ENCODE results near the gene CLMP. TPM values are rescaled to one million over a fixed set of nuclear protein-coding genes. Genes with fewer than 3 reads are reported as not detected.

CLMP gene
- total and polyA plus RNA-seq, 2 donors: 0.80 to 1.1 TPM

DNA sequence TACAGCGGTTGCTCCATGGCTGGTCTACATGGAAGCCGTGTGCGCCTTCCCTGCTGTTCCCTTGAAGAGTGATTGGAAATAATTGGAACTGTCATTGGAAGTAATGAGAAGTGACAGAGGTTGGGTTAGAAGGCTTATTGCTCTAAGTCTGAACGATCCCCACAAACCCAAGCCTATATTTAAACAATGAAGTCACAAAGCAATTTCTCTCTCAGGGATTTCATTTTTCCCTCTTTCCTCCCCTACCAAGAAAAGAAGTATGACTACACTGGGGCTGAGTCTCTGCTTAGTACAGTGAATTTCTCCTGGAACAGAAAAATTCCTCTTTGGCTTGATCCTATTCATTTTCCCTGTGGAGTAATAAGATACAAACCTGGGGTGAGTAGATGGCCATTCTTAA, 7.8 kb downstream of the CLMP start:
- 97% methylated on average over 4 of the region's 4 CpGs for WGBS
- peaks cover 10 to 62% of the 10 kb centered on the region in 2 donors for H3K27me3 ChIP-seq (ENCODE audit: control insufficient read depth in 2 of 2, insufficient read depth in 1 of 2, low read length in 1 of 2)
- no peak overlapping the region for H3K27ac ChIP-seq (ENCODE audit: low read depth in 1 of 2, low read length in 1 of 2)

DNA sequence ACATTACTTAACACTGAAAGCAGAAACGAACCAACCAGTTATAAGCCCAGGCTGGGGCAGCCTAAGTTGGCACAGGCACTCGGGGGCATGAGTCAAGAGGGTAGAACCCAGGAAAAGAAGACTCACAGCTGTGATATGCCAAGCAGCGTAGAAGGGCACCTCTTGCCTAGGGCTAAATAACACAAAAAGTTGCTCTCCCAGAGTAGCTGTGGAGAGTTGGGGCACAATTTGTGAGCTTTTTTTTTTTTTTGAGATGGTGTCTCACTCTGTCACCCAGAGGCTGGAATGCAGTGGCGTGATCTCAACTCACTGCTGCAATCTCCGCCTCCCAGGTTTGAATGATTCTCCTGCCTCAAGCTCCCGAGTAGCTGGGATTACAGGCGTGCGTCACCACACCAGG, 8.8 kb downstream of the CLMP start:
- Histone ChIP-seq H3K4me1 (ENCODE audit: control insufficient read depth in 2 of 2, insufficient read depth in 2 of 2, low read length in 2 of 2) (no peaks in the 10 kb centered on the region), H3K4me3 (ENCODE audit: low read length in 2 of 2) (no peak overlapping the region), H3K9me3 (ENCODE audit: control insufficient read depth in 2 of 2, insufficient read depth in 1 of 2, low read length in 1 of 2) (no peaks in the 10 kb centered on the region), H3K27me3 (ENCODE audit: control insufficient read depth in 2 of 2, insufficient read depth in 1 of 2, low read length in 1 of 2) (peaks cover 8 to 57% of the 10 kb centered on the region in 2 donors), H3K36me3 (ENCODE audit: control insufficient read depth in 2 of 2, insufficient read depth in 2 of 2, low read length in 1 of 2) (no peaks in the 10 kb centered on the region), H3K27ac (ENCODE audit: low read depth in 1 of 2, low read length in 1 of 2) (no peak overlapping the region)
- DNase-seq (ENCODE audit: low read depth in 6 of 9, low spot score in 9 of 9): no peak
- WGBS: 97% methylated on average over 8 of the region's 8 CpGs

More for the DNA sequence above, 7.8 kb downstream of the CLMP start:
- H3K4me3 ChIP-seq (ENCODE audit: low read length in 2 of 2): no peak overlapping the region
- DNase-seq (ENCODE audit: low read depth in 6 of 9, low spot score in 9 of 9): no peak
- H3K36me3 ChIP-seq (ENCODE audit: control insufficient read depth in 2 of 2, insufficient read depth in 2 of 2, low read length in 1 of 2): no peaks in the 10 kb centered on the region
- H3K9me3 ChIP-seq (ENCODE audit: control insufficient read depth in 2 of 2, insufficient read depth in 1 of 2, low read length in 1 of 2): no peaks in the 10 kb centered on the region
- peaks cover under 1 to 6% of the 10 kb centered on the region in 2 donors for H3K4me1 ChIP-seq (ENCODE audit: control insufficient read depth in 2 of 2, insufficient read depth in 2 of 2, low read length in 2 of 2)

DNA sequence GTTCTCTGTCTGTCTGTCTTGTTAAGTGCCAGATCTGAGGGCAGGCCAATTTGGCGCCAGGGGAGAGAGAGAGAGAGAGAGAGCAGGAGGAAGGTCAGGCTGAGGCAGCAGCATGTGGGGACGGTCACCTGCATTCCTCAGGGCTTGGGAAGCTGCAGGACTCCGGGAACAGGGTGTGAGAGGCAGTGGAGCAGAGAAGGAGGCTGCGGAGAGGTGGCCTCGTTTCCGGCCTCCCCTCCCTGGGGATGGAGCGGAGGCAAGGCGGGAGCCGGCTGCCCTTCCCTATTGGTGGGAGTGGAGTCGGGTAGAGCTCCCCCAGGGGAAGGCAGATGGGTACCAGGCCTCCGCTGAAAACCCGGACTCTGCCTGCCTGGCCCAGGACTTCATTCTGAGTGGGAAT, 9.7 kb downstream of the CLMP start:
- Histone ChIP-seq H3K36me3 (ENCODE audit: control insufficient read depth in 2 of 2, insufficient read depth in 2 of 2, low read length in 1 of 2) (no peaks in the 10 kb centered on the region), H3K4me1 (ENCODE audit: control insufficient read depth in 2 of 2, insufficient read depth in 2 of 2, low read length in 2 of 2) (no peaks in the 10 kb centered on the region), H3K4me3 (ENCODE audit: low read length in 2 of 2) (no peak overlapping the region), H3K9me3 (ENCODE audit: control insufficient read depth in 2 of 2, insufficient read depth in 1 of 2, low read length in 1 of 2) (no peaks in the 10 kb centered on the region), H3K27me3 (ENCODE audit: control insufficient read depth in 2 of 2, insufficient read depth in 1 of 2, low read length in 1 of 2) (peaks cover 8 to 56% of the 10 kb centered on the region in 2 donors), H3K27ac (ENCODE audit: low read depth in 1 of 2, low read length in 1 of 2) (no peak overlapping the region)
- DNase-seq (ENCODE audit: low read depth in 6 of 9, low spot score in 9 of 9): no peak
- 90% methylated on average over 12 of the region's 12 CpGs for WGBS

DNA sequence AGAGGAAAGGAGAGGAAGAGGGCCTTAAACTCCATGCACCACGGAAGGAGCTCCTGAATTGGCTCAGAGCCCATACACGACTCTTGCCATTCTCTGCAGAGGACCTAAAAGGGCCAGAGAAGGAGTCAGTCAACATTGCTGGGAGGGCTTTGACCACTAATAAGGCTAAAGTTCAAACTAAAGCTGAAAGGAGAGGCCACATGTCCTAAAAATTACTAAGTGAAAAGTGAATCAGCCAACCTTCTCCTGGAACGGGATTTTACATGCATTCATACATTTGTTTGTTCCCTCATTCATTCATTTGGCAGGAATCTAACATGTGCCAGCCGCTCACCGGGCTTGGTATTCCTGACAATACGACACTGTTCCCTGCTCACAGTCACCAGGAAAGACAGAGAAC, 10.5 kb downstream of the CLMP start:
- 87% methylated on average over 6 of the region's 6 CpGs for WGBS
- no peak for DNase-seq (ENCODE audit: low read depth in 6 of 9, low spot score in 9 of 9)
- Histone ChIP-seq H3K36me3 (ENCODE audit: control insufficient read depth in 2 of 2, insufficient read depth in 2 of 2, low read length in 1 of 2) (no peaks in the 10 kb centered on the region), H3K27me3 (ENCODE audit: control insufficient read depth in 2 of 2, insufficient read depth in 1 of 2, low read length in 1 of 2) (peaks cover 8 to 50% of the 10 kb centered on the region in 2 donors), H3K27ac (ENCODE audit: low read depth in 1 of 2, low read length in 1 of 2) (no peak overlapping the region), H3K4me3 (ENCODE audit: low read length in 2 of 2) (no peak overlapping the region), H3K4me1 (ENCODE audit: control insufficient read depth in 2 of 2, insufficient read depth in 2 of 2, low read length in 2 of 2) (no peaks in the 10 kb centered on the region), H3K9me3 (ENCODE audit: control insufficient read depth in 2 of 2, insufficient read depth in 1 of 2, low read length in 1 of 2) (peaks cover 0 to 2% of the 10 kb centered on the region in 2 donors)

DNA sequence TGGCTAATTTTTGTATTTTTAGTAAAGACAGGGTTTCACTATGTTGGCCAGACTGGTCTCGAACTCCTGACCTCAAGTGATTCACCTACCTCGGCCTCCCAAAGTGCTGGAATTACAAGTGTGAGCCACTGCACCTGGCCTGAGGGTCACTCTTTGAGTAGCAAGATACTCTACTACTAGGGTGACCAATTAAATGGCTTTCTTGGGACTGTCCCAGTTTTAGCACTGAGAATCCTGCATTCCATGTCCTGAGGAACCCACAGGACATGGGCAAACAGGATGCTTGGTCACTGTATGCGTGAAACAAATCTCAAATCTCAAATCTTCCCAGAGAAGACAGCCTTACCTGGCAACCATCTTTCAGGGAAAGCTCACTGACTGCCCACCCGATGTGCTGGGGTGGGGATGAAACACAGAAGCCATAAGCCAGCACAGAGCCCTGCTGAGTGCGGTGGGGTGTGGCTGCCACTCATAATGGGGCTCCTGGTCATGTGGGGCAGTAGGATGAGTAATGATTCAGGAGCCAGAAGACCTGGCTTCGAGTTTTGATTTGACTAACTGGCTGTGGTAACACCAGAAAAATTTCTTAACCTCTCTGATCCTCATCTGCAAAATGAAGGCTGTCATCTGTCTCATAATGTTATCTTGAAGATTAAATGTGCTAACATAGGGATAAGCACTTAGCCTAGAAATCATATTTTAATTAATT, 11.5 kb downstream of the CLMP start:
- Histone ChIP-seq H3K4me1 (ENCODE audit: control insufficient read depth in 2 of 2, insufficient read depth in 2 of 2, low read length in 2 of 2) (no peaks in the 10 kb centered on the region), H3K4me3 (ENCODE audit: low read length in 2 of 2) (no peak overlapping the region), H3K27me3 (ENCODE audit: control insufficient read depth in 2 of 2, insufficient read depth in 1 of 2, low read length in 1 of 2) (peaks cover 8 to 45% of the 10 kb centered on the region in 2 donors), H3K36me3 (ENCODE audit: control insufficient read depth in 2 of 2, insufficient read depth in 2 of 2, low read length in 1 of 2) (no peaks in the 10 kb centered on the region), H3K9me3 (ENCODE audit: control insufficient read depth in 2 of 2, insufficient read depth in 1 of 2, low read length in 1 of 2) (peaks cover 0 to 3% of the 10 kb centered on the region in 2 donors), H3K27ac (ENCODE audit: low read depth in 1 of 2, low read length in 1 of 2) (no peak overlapping the region)
- 92% methylated on average over 6 of the region's 6 CpGs for WGBS
- DNase-seq (ENCODE audit: low read depth in 6 of 9, low spot score in 9 of 9): no peak

DNA sequence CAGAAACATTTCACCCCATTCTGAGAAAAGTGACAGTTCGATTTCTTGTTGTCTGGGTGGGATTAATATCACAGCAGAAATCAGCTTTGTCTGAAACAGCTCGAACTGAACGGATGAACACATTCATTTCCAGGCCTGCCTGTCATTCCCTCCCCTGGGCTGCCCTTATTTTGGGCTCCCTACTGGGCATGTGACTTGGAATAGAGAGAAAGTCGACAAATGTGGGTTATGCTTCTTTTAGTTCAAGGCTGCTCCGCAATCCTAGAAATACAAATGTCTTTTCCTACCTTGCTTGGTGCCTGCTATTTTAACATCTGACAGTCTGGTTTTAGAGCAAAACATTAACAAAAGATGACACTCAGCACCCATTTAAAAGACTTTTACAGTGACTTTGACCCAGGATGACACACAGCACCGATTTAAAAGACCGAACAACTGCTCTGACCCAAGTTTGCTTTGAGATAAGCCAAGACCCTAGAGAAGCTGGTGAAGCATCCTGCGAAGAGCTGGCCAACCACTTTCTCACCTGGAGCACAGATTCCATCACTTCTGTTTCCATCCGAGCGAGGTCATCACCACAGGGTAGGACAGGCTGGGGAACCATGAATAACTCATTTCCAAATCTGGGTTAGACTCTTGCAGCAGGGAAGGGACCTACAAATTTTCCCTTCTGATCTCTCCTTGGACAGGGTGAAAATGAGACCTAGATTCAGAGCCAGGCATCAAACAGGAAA, 13.1 kb downstream of the CLMP start:
- H3K4me1 ChIP-seq (ENCODE audit: control insufficient read depth in 2 of 2, insufficient read depth in 2 of 2, low read length in 2 of 2): no peaks in the 10 kb centered on the region
- peaks cover 0 to 3% of the 10 kb centered on the region in 2 donors for H3K9me3 ChIP-seq (ENCODE audit: control insufficient read depth in 2 of 2, insufficient read depth in 1 of 2, low read length in 1 of 2)
- no peak for DNase-seq (ENCODE audit: low read depth in 6 of 9, low spot score in 9 of 9)
- no peak overlapping the region for H3K27ac ChIP-seq (ENCODE audit: low read depth in 1 of 2, low read length in 1 of 2)
- 97% methylated on average over 10 of the region's 10 CpGs for WGBS
- H3K4me3 ChIP-seq (ENCODE audit: low read length in 2 of 2): no peak overlapping the region
- no peaks in the 10 kb centered on the region for H3K36me3 ChIP-seq (ENCODE audit: control insufficient read depth in 2 of 2, insufficient read depth in 2 of 2, low read length in 1 of 2)
- H3K27me3 ChIP-seq (ENCODE audit: control insufficient read depth in 2 of 2, insufficient read depth in 1 of 2, low read length in 1 of 2): peaks cover 0 to 29% of the 10 kb centered on the region in 2 donors

DNA sequence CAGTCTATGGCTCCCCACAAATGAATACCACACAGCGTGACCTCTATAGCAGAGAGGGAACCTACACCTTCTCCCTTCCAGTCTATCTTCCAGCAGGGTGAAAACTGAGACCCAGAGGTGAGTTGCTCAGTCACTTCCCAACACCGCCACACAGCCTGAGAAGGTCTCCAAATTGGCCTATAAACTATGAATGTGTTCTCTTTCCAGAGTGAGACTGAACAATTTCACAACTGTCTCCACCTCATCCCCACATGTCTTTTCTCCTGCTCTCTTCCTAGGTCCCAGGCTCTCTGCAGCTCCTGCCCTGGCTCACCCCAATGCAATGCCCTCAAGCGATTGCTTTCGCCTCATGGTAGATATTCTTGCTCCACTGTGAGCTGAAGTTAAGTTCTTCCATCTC, 14.0 kb downstream of the CLMP start:
- H3K9me3 ChIP-seq (ENCODE audit: control insufficient read depth in 2 of 2, insufficient read depth in 1 of 2, low read length in 1 of 2): peaks cover 0 to 3% of the 10 kb centered on the region in 2 donors
- peaks cover 0 to 20% of the 10 kb centered on the region in 2 donors for H3K27me3 ChIP-seq (ENCODE audit: control insufficient read depth in 2 of 2, insufficient read depth in 1 of 2, low read length in 1 of 2)
- H3K4me1 ChIP-seq (ENCODE audit: control insufficient read depth in 2 of 2, insufficient read depth in 2 of 2, low read length in 2 of 2): no peaks in the 10 kb centered on the region
- DNase-seq (ENCODE audit: low read depth in 6 of 9, low spot score in 9 of 9): no peak
- H3K27ac ChIP-seq (ENCODE audit: low read depth in 1 of 2, low read length in 1 of 2): no peak overlapping the region
- no peak overlapping the region for H3K4me3 ChIP-seq (ENCODE audit: low read length in 2 of 2)
- H3K36me3 ChIP-seq (ENCODE audit: control insufficient read depth in 2 of 2, insufficient read depth in 2 of 2, low read length in 1 of 2): no peaks in the 10 kb centered on the region
- WGBS: 96% methylated on average over 4 of the region's 4 CpGs

DNA sequence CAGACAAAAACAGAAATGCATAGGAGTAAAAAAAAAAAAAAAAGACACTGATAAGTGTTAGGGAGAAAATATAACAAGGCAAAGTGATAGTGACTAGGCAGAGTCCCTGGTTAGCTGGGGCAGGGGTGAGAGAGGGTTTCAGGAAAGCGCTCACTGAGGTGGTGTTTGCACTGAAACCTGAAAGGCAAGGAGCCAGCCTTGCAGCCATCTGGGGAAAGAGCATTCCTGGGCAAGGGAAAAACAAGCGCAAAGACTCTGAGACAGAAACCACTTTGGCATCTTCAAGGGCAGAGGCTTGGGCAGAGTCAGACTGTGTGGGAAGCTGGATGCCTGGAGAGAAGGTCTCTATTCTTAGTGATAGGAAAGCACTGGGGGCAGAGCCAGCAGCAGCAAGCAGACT, 14.5 kb downstream of the CLMP start:
- H3K27ac ChIP-seq (ENCODE audit: low read depth in 1 of 2, low read length in 1 of 2): no peak overlapping the region
- no peak for DNase-seq (ENCODE audit: low read depth in 6 of 9, low spot score in 9 of 9)
- over 99% methylated on average over 2 of the region's 2 CpGs for WGBS
- H3K9me3 ChIP-seq (ENCODE audit: control insufficient read depth in 2 of 2, insufficient read depth in 1 of 2, low read length in 1 of 2): peaks cover 0 to 3% of the 10 kb centered on the region in 2 donors
- H3K36me3 ChIP-seq (ENCODE audit: control insufficient read depth in 2 of 2, insufficient read depth in 2 of 2, low read length in 1 of 2): no peaks in the 10 kb centered on the region
- H3K27me3 ChIP-seq (ENCODE audit: control insufficient read depth in 2 of 2, insufficient read depth in 1 of 2, low read length in 1 of 2): peaks cover 0 to 16% of the 10 kb centered on the region in 2 donors
- no peaks in the 10 kb centered on the region for H3K4me1 ChIP-seq (ENCODE audit: control insufficient read depth in 2 of 2, insufficient read depth in 2 of 2, low read length in 2 of 2)
- H3K4me3 ChIP-seq (ENCODE audit: low read length in 2 of 2): no peak overlapping the region

DNA sequence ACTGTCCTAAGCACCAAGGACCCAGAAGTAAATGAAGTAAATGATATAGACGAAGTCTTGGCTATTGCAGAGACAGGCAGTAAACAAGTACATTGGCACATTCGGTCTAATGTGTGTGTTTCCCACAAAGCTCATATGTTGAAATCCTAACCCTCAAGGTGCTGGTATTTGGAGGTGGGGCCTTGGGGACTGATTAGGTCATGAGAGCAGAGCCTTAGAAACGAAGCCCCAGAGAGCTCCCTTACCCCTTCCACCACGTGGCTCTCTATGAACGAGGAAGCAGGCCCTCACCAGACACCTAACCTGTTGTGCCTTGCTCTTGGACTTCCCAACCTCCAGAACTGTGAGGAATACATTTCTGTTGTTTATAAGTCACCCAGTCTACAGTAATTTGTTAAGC, 14.9 kb downstream of the CLMP start:
- Histone ChIP-seq H3K36me3 (ENCODE audit: control insufficient read depth in 2 of 2, insufficient read depth in 2 of 2, low read length in 1 of 2) (no peaks in the 10 kb centered on the region), H3K27ac (ENCODE audit: low read depth in 1 of 2, low read length in 1 of 2) (no peak overlapping the region), H3K4me3 (ENCODE audit: low read length in 2 of 2) (no peak overlapping the region), H3K27me3 (ENCODE audit: control insufficient read depth in 2 of 2, insufficient read depth in 1 of 2, low read length in 1 of 2) (peaks cover 0 to 12% of the 10 kb centered on the region in 2 donors), H3K4me1 (ENCODE audit: control insufficient read depth in 2 of 2, insufficient read depth in 2 of 2, low read length in 2 of 2) (no peaks in the 10 kb centered on the region), H3K9me3 (ENCODE audit: control insufficient read depth in 2 of 2, insufficient read depth in 1 of 2, low read length in 1 of 2) (peaks cover 0 to 3% of the 10 kb centered on the region in 2 donors)
- no peak for DNase-seq (ENCODE audit: low read depth in 6 of 9, low spot score in 9 of 9)
- WGBS: 88% methylated on average over 5 of the region's 5 CpGs
